ENCODE measurements around the gene APOBEC3A.

DNA sequence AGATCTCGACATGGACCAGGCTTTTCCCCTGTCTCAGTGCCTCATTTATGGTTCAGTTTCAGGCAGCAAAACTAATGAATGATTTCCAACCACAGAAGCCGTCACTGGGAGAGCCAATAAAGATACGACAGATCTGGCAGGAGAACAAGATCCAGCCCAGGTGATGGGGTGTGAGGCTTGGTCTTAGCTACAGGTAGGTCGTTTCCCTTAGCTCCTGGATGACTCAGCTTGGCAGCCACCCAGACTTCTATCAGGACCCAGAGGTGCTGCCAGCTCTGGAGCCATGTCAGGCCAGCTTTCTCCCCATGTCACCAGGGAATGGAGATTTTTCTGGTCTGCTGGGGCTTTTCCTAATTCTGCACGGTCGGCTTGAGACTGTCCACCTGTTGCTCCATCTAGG lies 36.3 kb upstream of the APOBEC3A start:
- TF ChIP-seq TCF12 (IDR thresholded peaks at IDR 0.05) (no peak), TCF12 (CRISPR knock-in tag; IDR thresholded peaks at IDR 0.05) (no peak), EZH2 (conservative IDR thresholded peaks at IDR 0.05; ENCODE audit: low read depth, low read length) (no peak), RAD21 (CRISPR knock-in tag; IDR thresholded peaks at IDR 0.05) (no peak), ZNF766 (CRISPR knock-in tag; IDR thresholded peaks at IDR 0.05; ENCODE audit: borderline replicate concordance) (no peak), ZNF124 (CRISPR knock-in tag; IDR thresholded peaks at IDR 0.05) (no peak), GABPB1 (CRISPR knock-in tag; IDR thresholded peaks at IDR 0.05) (no peak), NPAS2 (CRISPR knock-in tag; IDR thresholded peaks at IDR 0.05; ENCODE audit: borderline replicate concordance) (no peak), ZKSCAN5 (CRISPR knock-in tag; IDR thresholded peaks at IDR 0.05) (no peak), MYNN (CRISPR knock-in tag; IDR thresholded peaks at IDR 0.05; ENCODE audit: low read depth) (no peak)
- TF ChIP-seq, protein P1, sequence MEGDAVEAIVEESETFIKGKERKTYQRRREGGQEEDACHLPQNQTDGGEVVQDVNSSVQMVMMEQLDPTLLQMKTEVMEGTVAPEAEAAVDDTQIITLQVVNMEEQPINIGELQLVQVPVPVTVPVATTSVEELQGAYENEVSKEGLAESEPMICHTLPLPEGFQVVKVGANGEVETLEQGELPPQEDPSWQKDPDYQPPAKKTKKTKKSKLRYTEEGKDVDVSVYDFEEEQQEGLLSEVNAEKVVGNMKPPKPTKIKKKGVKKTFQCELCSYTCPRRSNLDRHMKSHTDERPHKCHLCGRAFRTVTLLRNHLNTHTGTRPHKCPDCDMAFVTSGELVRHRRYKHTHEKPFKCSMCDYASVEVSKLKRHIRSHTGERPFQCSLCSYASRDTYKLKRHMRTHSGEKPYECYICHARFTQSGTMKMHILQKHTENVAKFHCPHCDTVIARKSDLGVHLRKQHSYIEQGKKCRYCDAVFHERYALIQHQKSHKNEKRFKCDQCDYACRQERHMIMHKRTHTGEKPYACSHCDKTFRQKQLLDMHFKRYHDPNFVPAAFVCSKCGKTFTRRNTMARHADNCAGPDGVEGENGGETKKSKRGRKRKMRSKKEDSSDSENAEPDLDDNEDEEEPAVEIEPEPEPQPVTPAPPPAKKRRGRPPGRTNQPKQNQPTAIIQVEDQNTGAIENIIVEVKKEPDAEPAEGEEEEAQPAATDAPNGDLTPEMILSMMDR (CRISPR knock-in tag; IDR thresholded peaks at IDR 0.05): no peak
- TF ChIP-seq, protein P2, sequence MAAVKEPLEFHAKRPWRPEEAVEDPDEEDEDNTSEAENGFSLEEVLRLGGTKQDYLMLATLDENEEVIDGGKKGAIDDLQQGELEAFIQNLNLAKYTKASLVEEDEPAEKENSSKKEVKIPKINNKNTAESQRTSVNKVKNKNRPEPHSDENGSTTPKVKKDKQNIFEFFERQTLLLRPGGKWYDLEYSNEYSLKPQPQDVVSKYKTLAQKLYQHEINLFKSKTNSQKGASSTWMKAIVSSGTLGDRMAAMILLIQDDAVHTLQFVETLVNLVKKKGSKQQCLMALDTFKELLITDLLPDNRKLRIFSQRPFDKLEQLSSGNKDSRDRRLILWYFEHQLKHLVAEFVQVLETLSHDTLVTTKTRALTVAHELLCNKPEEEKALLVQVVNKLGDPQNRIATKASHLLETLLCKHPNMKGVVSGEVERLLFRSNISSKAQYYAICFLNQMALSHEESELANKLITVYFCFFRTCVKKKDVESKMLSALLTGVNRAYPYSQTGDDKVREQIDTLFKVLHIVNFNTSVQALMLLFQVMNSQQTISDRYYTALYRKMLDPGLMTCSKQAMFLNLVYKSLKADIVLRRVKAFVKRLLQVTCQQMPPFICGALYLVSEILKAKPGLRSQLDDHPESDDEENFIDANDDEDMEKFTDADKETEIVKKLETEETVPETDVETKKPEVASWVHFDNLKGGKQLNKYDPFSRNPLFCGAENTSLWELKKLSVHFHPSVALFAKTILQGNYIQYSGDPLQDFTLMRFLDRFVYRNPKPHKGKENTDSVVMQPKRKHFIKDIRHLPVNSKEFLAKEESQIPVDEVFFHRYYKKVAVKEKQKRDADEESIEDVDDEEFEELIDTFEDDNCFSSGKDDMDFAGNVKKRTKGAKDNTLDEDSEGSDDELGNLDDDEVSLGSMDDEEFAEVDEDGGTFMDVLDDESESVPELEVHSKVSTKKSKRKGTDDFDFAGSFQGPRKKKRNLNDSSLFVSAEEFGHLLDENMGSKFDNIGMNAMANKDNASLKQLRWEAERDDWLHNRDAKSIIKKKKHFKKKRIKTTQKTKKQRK (IDR thresholded peaks at IDR 0.05; ENCODE audit: low read length): no peak
- TF ChIP-seq, protein P3, sequence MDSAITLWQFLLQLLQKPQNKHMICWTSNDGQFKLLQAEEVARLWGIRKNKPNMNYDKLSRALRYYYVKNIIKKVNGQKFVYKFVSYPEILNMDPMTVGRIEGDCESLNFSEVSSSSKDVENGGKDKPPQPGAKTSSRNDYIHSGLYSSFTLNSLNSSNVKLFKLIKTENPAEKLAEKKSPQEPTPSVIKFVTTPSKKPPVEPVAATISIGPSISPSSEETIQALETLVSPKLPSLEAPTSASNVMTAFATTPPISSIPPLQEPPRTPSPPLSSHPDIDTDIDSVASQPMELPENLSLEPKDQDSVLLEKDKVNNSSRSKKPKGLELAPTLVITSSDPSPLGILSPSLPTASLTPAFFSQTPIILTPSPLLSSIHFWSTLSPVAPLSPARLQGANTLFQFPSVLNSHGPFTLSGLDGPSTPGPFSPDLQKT (CRISPR knock-in tag; IDR thresholded peaks at IDR 0.05; ENCODE audit: borderline replicate concordance): no peak
